Muscle of leg (tissue), 11 donors: Measurements from ENCODE around the gene TK2. TPM values are rescaled to one million over a fixed set of nuclear protein-coding genes. Genes with fewer than 3 reads are reported as not detected.
A peak's percentile ranks its signal among the peaks of the same experiment; 100 is the strongest.

ENCODE experiments used
- DNase-seq: peaks from one replicate; pipeline ENCODE4 v3.0.0; 2013
- H3K27ac ChIP-seq: one replicate; pipeline ENCODE4 v1.5.1; 2013; ENCODE audit warnings: mild to moderate bottlenecking, low read length, control low read depth
- H3K27me3 ChIP-seq: one replicate; pipeline ENCODE4 v1.6.1; 2013; ENCODE audit warnings: low read length; ENCODE audit not compliant: control insufficient read depth, insufficient read depth
- H3K36me3 ChIP-seq: one replicate; pipeline ENCODE4 v1.6.1; 2013; ENCODE audit warnings: low read length; ENCODE audit not compliant: control insufficient read depth, insufficient read depth
- H3K4me1 ChIP-seq: one replicate; pipeline ENCODE4 v1.6.1; 2013; ENCODE audit warnings: low read length; ENCODE audit not compliant: control insufficient read depth, insufficient read depth
- H3K4me3 ChIP-seq: one replicate; pipeline ENCODE4 v1.5.1; 2013; ENCODE audit warnings: low read length, control low read depth
- H3K9me3 ChIP-seq: replicated peaks from 2 replicates; pipeline ENCODE4 v1.6.1; 2013; ENCODE audit warnings: low read depth, low read length; ENCODE audit not compliant: control insufficient read depth
- WGBS: methylation state at CpG from one replicate; pipeline ENCODE4 v1.1.5; 2013; ENCODE audit warnings: missing lambda C conversion rate; ENCODE audit not compliant: insufficient coverage; 5-methylcytosine and 5-hydroxymethylcytosine counted together
- polyA plus RNA-seq, 8 donors: library from polyadenylated mRNA; unstranded; fragments of 120-200 nt; gene quantifications; one replicate each; pipeline versions ENCODE4 v1.2.1 to v1.2.3, GENCODE V29; 2013; ENCODE audit warnings: inconsistent platforms in 1 of 8, low replicate concordance in 1 of 8; ENCODE audit not compliant: insufficient read length in 8 of 8, insufficient read depth in 1 of 8
- total RNA-seq: library from RNA; stranded (reverse); fragments of 120-200 nt; gene quantifications from one replicate; pipeline ENCODE4 v1.2.4, GENCODE V29; 2013

TK2 gene
- total and polyA plus RNA-seq, 9 donors: 13.6 to 18.8 (median 15.0) TPM

DNA sequence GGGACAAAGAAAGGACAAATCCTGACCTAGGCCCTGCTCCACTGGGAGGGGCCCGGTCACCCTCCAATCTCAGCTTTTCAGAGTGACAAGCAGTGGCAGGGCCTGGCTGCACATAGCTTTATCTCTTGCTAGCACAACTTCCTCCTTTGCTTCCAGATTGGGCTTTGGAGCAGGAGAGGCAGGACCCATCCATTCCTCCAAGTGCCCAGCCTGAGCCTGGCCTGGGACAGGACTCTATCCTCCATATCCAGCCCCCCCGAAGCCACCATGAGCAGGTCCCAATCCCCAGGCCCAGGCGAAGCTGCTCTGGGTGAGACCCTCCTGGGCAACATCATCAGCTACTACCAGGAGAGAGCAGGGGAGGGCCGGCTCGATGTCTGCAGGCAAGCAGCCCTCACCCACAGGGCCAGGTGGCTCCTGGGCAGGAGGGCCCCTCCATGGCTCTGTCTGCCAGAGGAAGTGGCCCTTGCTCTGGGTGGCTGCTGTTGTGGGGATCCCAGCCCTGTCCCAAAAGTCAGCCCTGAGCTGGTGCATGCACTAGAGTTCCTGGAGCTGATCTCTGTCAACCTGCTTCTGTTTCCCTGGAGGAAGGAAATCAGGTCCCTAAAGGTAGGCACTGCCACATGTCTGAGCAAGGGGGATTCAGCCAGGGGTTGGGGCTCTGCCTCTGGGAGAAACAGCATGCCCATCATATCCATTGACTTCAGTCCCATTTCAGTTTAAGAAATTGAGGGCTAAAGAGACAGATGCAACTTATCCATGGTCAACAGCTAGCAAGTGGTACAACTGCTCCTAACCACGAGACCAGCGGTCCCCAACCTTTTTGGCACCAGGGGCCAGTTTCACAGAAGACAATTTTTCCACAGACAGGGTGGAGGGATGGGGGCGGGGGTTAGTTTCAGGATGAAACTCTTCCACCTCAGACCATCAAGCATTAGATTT, 58.9 kb downstream of the TK2 start:
- H3K36me3 ChIP-seq: no peaks in the 10 kb centered on the region
- DNase-seq: no peak
- 67% methylated on average over 4 of the region's 8 CpGs for WGBS
- H3K4me3 ChIP-seq: no peak overlapping the region
- H3K27me3 ChIP-seq: no peaks in the 10 kb centered on the region
- H3K27ac ChIP-seq: no peak overlapping the region
- peaks cover 18% of the 10 kb centered on the region for H3K4me1 ChIP-seq
- peaks cover 2% of the 10 kb centered on the region for H3K9me3 ChIP-seq

DNA sequence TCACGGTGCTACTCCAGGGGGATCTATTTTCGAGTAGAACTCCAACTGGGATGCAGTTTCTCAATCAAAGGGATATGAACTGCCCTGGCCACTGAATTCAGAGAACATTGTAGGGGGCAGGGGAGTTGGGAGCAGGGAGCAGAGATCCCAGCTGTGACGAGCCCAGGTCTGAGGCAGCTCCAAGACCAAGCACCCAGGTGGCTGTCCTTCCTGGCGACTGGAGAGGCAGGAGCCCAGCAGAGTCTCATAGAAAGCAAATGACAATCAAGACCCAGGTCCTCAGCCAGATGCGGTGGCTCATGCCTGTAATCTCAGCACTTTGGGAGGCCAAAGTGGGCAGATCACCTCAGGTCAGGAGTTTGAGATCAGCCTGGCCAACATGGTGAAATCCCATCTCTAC, 60.1 kb downstream of the TK2 start:
- DNase-seq: no peak
- no peaks in the 10 kb centered on the region for H3K27me3 ChIP-seq
- H3K9me3 ChIP-seq: peaks cover 2% of the 10 kb centered on the region
- no peak overlapping the region for H3K4me3 ChIP-seq
- 73% methylated on average over 4 of the region's 5 CpGs for WGBS
- H3K27ac ChIP-seq: no peak overlapping the region
- no peaks in the 10 kb centered on the region for H3K36me3 ChIP-seq
- peaks cover 18% of the 10 kb centered on the region for H3K4me1 ChIP-seq

DNA sequence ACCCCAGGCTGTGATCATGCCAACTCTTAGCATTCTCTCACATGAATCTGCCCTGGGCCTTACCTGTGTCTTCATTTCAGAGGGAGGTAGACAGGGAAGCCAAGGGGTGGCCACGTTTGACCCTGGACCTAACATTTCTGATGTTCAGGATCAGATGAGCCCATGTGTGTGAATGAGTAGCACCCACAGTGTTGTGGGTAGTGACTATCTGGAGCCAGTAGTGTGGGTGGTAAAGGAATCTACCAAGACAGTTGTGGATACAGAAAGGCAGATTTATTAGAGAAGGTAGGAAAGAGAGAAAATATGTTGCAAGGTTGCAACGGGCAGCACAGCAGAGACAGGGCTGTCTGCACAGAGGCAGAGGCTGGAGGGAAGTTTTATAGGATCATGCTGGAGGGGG, 60.5 kb downstream of the TK2 start:
- DNase-seq: no peak
- peaks cover 2% of the 10 kb centered on the region for H3K9me3 ChIP-seq
- peaks cover 18% of the 10 kb centered on the region for H3K4me1 ChIP-seq
- H3K36me3 ChIP-seq: no peaks in the 10 kb centered on the region
- no peak overlapping the region for H3K4me3 ChIP-seq
- WGBS: 83% methylated on average over 2 of the region's 2 CpGs
- H3K27me3 ChIP-seq: no peaks in the 10 kb centered on the region
- no peak overlapping the region for H3K27ac ChIP-seq

DNA sequence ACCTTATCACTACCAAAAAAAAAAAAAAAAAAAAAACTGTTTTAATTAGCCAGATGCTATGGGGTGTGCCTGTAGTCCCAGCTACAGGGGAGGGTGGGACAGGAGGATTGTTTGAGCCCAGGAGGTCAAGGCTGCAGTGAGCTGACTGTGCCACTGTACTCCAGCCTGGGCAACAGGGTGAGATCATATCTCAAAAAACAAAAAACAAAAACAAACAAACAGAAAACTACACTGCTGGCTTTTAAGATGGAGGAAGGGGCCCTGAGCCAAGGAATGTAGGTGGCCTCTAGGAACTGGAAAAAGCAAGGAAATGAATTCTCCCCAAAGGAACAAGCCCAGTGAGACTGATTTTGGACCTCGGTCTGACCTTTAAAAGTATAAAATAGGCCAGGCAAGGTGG, 61.4 kb downstream of the TK2 start:
- Histone ChIP-seq H3K9me3 (peaks cover 2% of the 10 kb centered on the region), H3K4me1 (peaks cover 18% of the 10 kb centered on the region), H3K27ac (no peak overlapping the region), H3K4me3 (no peak overlapping the region), H3K36me3 (no peaks in the 10 kb centered on the region), H3K27me3 (no peaks in the 10 kb centered on the region)
- DNase-seq: no peak
- WGBS: 100% methylated on average over 1 of the region's 1 CpG

DNA sequence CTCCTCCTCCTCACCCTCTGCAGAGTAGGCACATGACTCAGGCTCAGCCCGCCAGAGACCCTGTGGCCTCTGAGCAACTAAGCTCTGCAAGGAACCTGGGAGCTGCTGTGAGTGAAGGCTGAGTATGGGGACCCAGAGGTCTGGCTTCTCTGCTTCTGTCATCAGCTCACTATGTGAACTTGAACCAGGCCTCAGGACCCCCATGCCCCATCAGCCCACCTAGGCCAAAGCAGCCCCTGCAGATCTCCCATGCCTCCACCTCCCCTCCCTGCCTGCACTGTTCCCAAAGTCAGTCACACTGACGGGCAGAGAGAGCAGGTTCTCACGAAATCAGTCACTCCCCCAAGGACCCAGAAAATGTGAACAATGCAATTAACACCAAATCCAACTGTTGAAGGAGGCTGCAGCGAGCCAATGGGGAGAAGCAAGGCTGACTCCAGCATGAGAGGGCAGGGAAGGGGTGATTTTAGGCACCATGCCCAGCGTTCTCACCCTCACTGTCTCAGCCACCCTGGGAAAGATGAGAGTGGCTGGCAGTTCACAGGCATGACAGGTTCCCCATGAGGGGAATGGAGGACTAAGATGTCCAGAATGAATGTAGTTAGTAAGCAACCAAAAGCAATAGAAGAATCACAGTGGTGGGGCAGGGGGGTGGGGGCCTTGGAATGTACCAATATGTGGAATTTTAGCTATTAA, 62.2 kb downstream of the TK2 start:
- Histone ChIP-seq H3K9me3 (peaks cover 2% of the 10 kb centered on the region), H3K27ac (peak overlapping the region; percentile 67), H3K4me3 (no peak overlapping the region), H3K36me3 (no peaks in the 10 kb centered on the region), H3K4me1 (peaks cover 18% of the 10 kb centered on the region), H3K27me3 (no peaks in the 10 kb centered on the region)
- WGBS: 76% methylated on average over 2 of the region's 5 CpGs
- DNase-seq: no peak

DNA sequence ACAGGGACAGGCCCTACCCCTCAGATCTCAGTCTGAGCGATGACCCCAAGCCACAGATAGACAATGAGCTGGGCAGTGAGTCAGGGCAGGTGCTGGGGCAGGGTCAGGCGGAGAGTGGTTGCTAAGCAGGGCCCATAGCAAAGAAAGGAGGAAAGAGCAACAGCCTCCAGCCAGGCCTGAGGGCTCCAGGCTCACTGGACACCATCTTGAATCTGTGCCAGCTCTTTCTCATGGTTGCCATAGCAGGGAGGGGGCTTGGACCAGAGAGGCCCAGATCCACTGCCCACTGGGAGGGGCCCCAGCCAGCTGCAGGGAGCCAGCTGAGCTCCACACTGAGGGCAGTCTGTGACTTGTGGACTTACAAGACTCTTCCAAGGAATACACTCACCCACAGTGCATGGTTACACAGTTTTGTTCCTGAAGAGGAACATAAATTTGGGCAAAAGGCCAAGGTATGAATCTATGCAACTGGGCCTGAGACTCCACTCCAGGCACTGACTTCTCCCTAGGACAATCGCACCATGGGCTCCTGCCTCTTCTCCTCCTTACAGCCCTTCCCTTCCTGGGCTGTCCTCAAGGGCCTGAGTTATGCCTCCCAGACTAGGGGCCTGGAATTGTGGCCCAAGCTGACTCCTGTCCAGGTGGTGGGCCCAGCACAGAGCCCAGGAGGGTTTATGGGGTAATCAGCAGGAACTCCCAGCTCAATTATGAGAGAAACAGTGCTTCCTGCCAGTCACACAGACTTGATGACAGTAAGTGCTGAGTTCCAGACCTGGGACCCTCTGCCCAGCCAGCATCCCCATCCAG, 62.9 kb downstream of the TK2 start:
- WGBS: 69% methylated on average over 2 of the region's 3 CpGs
- Histone ChIP-seq H3K36me3 (no peaks in the 10 kb centered on the region), H3K4me3 (no peak overlapping the region), H3K4me1 (peaks cover 18% of the 10 kb centered on the region), H3K27me3 (no peaks in the 10 kb centered on the region), H3K27ac (peak overlapping the region; percentile 67), H3K9me3 (peaks cover 2% of the 10 kb centered on the region)
- peak; percentile 83 for DNase-seq

DNA sequence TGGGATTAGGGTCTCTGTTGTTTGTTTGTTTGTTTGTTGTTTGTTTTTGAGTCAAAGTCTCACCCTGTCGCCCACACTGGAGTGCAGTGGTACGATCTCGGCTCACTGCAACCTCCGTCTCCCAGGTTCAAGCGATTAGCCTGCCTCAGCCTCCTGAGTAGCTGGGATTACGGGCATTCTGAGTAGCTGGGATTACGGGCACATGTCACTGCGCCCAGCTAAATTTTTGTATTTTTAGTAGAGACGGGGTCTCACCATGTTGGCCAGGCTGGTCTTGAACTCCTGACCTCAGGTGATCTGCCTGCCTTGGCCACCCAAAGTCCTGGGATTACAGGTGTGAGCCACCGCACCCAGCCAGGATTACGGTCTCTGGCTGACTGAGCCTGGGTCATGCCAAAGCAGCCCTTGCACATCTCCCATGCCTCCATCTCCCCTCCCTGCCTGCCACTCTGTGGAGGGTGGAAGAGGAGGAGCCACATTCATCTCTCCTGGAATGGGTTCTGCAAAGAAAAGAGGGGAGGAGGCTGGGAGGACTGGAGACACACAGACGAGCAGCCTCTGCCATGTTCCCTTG, 63.6 kb downstream of the TK2 start:
- 87% methylated on average over 10 of the region's 12 CpGs for WGBS
- H3K9me3 ChIP-seq: peaks cover 2% of the 10 kb centered on the region
- H3K27me3 ChIP-seq: no peaks in the 10 kb centered on the region
- no peak overlapping the region for H3K4me3 ChIP-seq
- H3K36me3 ChIP-seq: no peaks in the 10 kb centered on the region
- H3K4me1 ChIP-seq: peaks cover 18% of the 10 kb centered on the region
- H3K27ac ChIP-seq: peak overlapping the region; percentile 67
- no peak for DNase-seq

DNA sequence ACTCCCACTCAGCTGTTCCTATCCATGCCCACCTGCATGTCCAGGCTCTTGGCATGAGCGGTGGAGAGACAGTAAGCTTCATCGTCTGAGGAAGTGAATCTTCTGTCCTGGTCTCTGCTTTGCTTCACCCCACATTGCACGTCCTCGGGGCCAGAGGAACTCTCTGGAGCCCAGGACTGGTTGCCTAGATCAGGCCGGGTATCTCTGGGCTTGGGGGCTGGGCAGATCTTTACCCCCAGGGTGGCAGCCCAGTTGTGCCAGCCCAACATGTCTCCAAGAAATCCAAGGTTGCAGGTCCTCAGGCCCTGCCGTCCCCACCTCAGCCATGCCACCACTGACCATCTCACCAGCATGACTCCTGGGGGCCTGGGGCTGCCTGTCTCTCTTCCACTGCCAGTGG, 64.5 kb downstream of the TK2 start:
- Histone ChIP-seq H3K9me3 (peaks cover 2% of the 10 kb centered on the region), H3K4me1 (peaks cover 18% of the 10 kb centered on the region), H3K27me3 (no peaks in the 10 kb centered on the region), H3K27ac (no peak overlapping the region), H3K4me3 (no peak overlapping the region), H3K36me3 (no peaks in the 10 kb centered on the region)
- DNase-seq: no peak
- WGBS: 88% methylated on average over 6 of the region's 6 CpGs

DNA sequence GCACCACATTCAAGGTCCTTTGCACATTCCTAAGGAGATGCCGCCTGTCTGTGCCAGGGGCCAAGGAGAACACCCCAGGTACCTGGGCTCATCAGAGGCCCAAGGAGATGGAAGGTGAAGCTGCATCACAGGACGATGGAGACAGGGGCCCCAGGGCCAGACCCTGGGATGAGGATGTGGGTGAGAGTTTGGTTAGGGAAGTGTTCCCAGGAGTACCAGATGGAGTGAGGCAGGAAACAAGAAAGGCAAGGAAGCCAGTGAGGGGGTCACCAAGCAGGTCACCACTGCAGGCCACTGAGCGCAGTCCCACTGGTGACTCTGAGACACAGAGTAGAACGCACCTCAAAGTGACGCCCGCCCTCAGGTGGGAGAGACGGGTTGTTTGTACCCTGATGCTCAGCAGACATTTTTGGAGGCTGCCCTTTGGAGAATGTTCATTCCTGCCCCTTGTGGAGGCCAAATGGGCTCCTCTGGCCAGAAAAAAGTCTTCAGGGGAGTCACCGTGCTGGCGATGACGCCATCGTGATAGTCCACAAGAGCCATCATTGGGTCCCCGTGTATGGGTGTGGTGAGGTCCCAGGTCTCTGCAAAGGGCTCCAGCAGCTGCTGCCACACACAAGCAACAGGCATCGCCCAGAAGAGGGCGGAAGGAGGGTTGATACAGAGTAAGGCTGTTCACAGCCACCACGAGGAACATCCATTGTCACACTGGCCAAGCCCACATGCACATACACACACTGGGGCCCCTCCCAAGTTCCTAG, 65.3 kb downstream of the TK2 start:
- H3K27me3 ChIP-seq: no peaks in the 10 kb centered on the region
- no peaks in the 10 kb centered on the region for H3K36me3 ChIP-seq
- H3K4me1 ChIP-seq: peaks cover 18% of the 10 kb centered on the region
- peaks cover 2% of the 10 kb centered on the region for H3K9me3 ChIP-seq
- no peak overlapping the region for H3K4me3 ChIP-seq
- DNase-seq: no peak
- 88% methylated on average over 10 of the region's 15 CpGs for WGBS
- no peak overlapping the region for H3K27ac ChIP-seq
